Nephron (organoid): ENCODE measurements around the gene TICAM1.
A peak's percentile ranks its signal among the peaks of the same experiment; 100 is the strongest.
"Not testable (repeated sequence)": the region's sequence is repeated elsewhere in the genome, so short reads cannot be mapped to it uniquely, and the experiment has no call there.

Experiments used
- H3K27ac Mint-ChIP-seq, 3 experiments: 2 replicates each; pipeline ENCODE4 v1.8.0; 2020; ENCODE audit warnings: mixed read lengths in 3 of 3, mild to moderate bottlenecking in 2 of 3, moderate library complexity in 1 of 3
- H3K27me3 Mint-ChIP-seq: 2 replicates; pipeline ENCODE4 v1.8.0; 2021; ENCODE audit warnings: low read depth, mild to moderate bottlenecking, moderate library complexity, mixed read lengths
- H3K36me3 Mint-ChIP-seq: 2 replicates; pipeline ENCODE4 v1.8.0; 2020; ENCODE audit warnings: low read depth, mixed read lengths
- H3K4me1 Mint-ChIP-seq: 2 replicates; pipeline ENCODE4 v1.8.0; 2020; ENCODE audit warnings: mixed read lengths
- H3K4me3 Mint-ChIP-seq, 3 experiments: 2 replicates each; pipeline ENCODE4 v1.8.0; 2020; ENCODE audit warnings: mild to moderate bottlenecking in 3 of 3, mixed read lengths in 3 of 3, moderate library complexity in 2 of 3
- H3K9me3 Mint-ChIP-seq: 2 replicates; pipeline ENCODE4 v1.8.0; 2020; ENCODE audit warnings: mixed read lengths
- CTCF ChIP-seq, 3 experiments: fragments of 200-600 bp; sonication (generic); IDR thresholded peaks; one replicate each; pipeline ENCODE4 v1.5.0; 2021; ENCODE audit warnings: antibody characterized with exemption in 3 of 3; ENCODE audit not compliant: unreplicated experiment in 3 of 3

Gene TICAM1

GRCh38 chr19:4861147-4861546, 29.6 kb upstream of the TICAM1 start:
- Mint-ChIP-seq H3K9me3 (no peaks in the 10 kb centered on the region), H3K4me3 (no peak overlapping the region), H3K4me1 (no peaks in the 10 kb centered on the region), H3K27ac (no peak overlapping the region), H3K36me3 (peaks cover 14% of the 10 kb centered on the region), H3K27me3 (no peaks in the 10 kb centered on the region)
- TF ChIP-seq CTCF (IDR thresholded peaks at IDR 0.05; ENCODE audit: unreplicated experiment in 3 of 3) = no peak

GRCh38 chr19:4859697-4860096, 28.2 kb upstream of the TICAM1 start:
- no peaks in the 10 kb centered on the region for H3K4me1 Mint-ChIP-seq
- no peaks in the 10 kb centered on the region for H3K27me3 Mint-ChIP-seq
- H3K36me3 Mint-ChIP-seq = peaks cover 22% of the 10 kb centered on the region
- TF ChIP-seq CTCF (IDR thresholded peaks at IDR 0.05; ENCODE audit: unreplicated experiment in 3 of 3) = no peak
- H3K9me3 Mint-ChIP-seq = no peaks in the 10 kb centered on the region
- no peak overlapping the region for H3K4me3 Mint-ChIP-seq
- H3K27ac Mint-ChIP-seq = no peak overlapping the region

- not testable (repeated sequence) for H3K27ac Mint-ChIP-seq, H3K27me3 Mint-ChIP-seq, H3K4me1 Mint-ChIP-seq, H3K9me3 Mint-ChIP-seq, H3K4me3 Mint-ChIP-seq
- H3K36me3 Mint-ChIP-seq = peaks cover 31% of the 10 kb centered on the region
These were observed 25.0 kb upstream of the TICAM1 start for GRCh38 chr19:4856468-4856867.

GRCh38 chr19:4853506-4853905, 22.0 kb upstream of the TICAM1 start:
- peaks cover 37% of the 10 kb centered on the region for H3K36me3 Mint-ChIP-seq
- H3K9me3 Mint-ChIP-seq, H3K4me3 Mint-ChIP-seq, H3K27ac Mint-ChIP-seq, H3K4me1 Mint-ChIP-seq, H3K27me3 Mint-ChIP-seq: not testable (repeated sequence)

GRCh38 chr19:4852484-4852883, 21.0 kb upstream of the TICAM1 start:
- no peak for TF ChIP-seq CTCF (IDR thresholded peaks at IDR 0.05; ENCODE audit: unreplicated experiment in 3 of 3)
- no peaks in the 10 kb centered on the region for H3K4me1 Mint-ChIP-seq
- H3K36me3 Mint-ChIP-seq = peaks cover 43% of the 10 kb centered on the region
- no peak overlapping the region for H3K4me3 Mint-ChIP-seq
- no peaks in the 10 kb centered on the region for H3K9me3 Mint-ChIP-seq
- H3K27ac Mint-ChIP-seq = no peak overlapping the region
- no peaks in the 10 kb centered on the region for H3K27me3 Mint-ChIP-seq

- no peaks in the 10 kb centered on the region for H3K9me3 Mint-ChIP-seq
- no peaks in the 10 kb centered on the region for H3K27me3 Mint-ChIP-seq
- H3K36me3 Mint-ChIP-seq = peaks cover 41% of the 10 kb centered on the region
- TF ChIP-seq CTCF (IDR thresholded peaks at IDR 0.05; ENCODE audit: unreplicated experiment in 3 of 3) = peak; percentile 69 to 78 (median 71)
- no peak overlapping the region for H3K4me3 Mint-ChIP-seq
- no peaks in the 10 kb centered on the region for H3K4me1 Mint-ChIP-seq
- H3K27ac Mint-ChIP-seq = peak overlapping the region in 2 of 3 experiments; percentile 54 to 87
These were observed 20.2 kb upstream of the TICAM1 start for GRCh38 chr19:4851551-4852290.

GRCh38 chr19:4849019-4849418, 17.5 kb upstream of the TICAM1 start:
- Mint-ChIP-seq H3K9me3 (no peaks in the 10 kb centered on the region), H3K36me3 (peaks cover 47% of the 10 kb centered on the region), H3K4me1 (no peaks in the 10 kb centered on the region), H3K27ac (peak overlapping the region in 1 of 3 experiments; percentile 54), H3K4me3 (no peak overlapping the region), H3K27me3 (no peaks in the 10 kb centered on the region)
- TF ChIP-seq CTCF (IDR thresholded peaks at IDR 0.05; ENCODE audit: unreplicated experiment in 3 of 3) = no peak
